Upper lobe of left lung (tissue), 6 donors: ENCODE data around the gene PPP1R3C. TPM values are rescaled to one million over a fixed set of nuclear protein-coding genes. Genes with fewer than 3 reads are reported as not detected.

Source experiments
- ATAC-seq, 2 donors: fragments of 200-7000 bp; cut with Tn5 transposase; one replicate each; pipeline ENCODE4 v1.9.1; 2022; ENCODE audit warnings: mild to moderate bottlenecking in 2 of 2, moderate library complexity in 2 of 2; ENCODE audit not compliant: low FRiP score in 2 of 2
- DNase-seq, 2 donors: peaks; one replicate each; pipeline ENCODE4 v3.0.0-alpha.2; 2019 to 2020
- H3K27ac ChIP-seq, 4 donors: fragments of 200-600 bp; sonication (generic); one replicate each; pipeline ENCODE4 v1.5.1; 2016 to 2019
- H3K27me3 ChIP-seq, 4 donors: fragments of 200-600 bp; sonication (generic); one replicate each; pipeline ENCODE4 v1.5.1; 2017 to 2019
- H3K36me3 ChIP-seq, 4 donors: fragments of 200-600 bp; sonication (generic); one replicate each; pipeline ENCODE4 v1.5.1; 2016 to 2019
- H3K4me1 ChIP-seq, 4 donors: fragments of 200-600 bp; sonication (generic); one replicate each; pipeline ENCODE4 v1.5.1; 2018 to 2019
- H3K4me3 ChIP-seq, 4 donors: fragments of 200-600 bp; sonication (generic); one replicate each; pipeline ENCODE4 v1.5.1; 2017 to 2019; ENCODE audit warnings: mild to moderate bottlenecking in 2 of 4, moderate library complexity in 1 of 4
- H3K9me3 ChIP-seq, 4 donors: fragments of 200-600 bp; sonication (generic); one replicate each; pipeline ENCODE4 v1.5.1; 2018 to 2019
- EP300 ChIP-seq, 4 donors: sonication (generic); formaldehyde crosslinking; IDR thresholded peaks; one replicate each; pipeline ENCODE4 v1.5.1; 2017; ENCODE audit warnings: antibody characterized with exemption in 4 of 4, control low read depth in 2 of 4
- POLR2A ChIP-seq, 4 donors: fragments of 450-650 bp; IDR thresholded peaks; one replicate each; pipeline ENCODE4 v1.5.1; 2016 to 2017; ENCODE audit warnings: antibody characterized with exemption in 4 of 4, mild to moderate bottlenecking in 2 of 4
- POLR2AphosphoS5 ChIP-seq, 2 donors: sonication (generic); formaldehyde crosslinking; IDR thresholded peaks; one replicate each; pipeline ENCODE4 v1.5.1; 2017; ENCODE audit warnings: antibody characterized with exemption in 2 of 2
- WGBS, 2 donors: methylation state at CpG; one replicate each; pipeline ENCODE4 v1.1.5; 2017 to 2018; 5-methylcytosine and 5-hydroxymethylcytosine counted together
- total RNA-seq, 6 donors: library from RNA; depleted of rRNA in 4 of 6; stranded (reverse); fragments of >200 nt in 4 of 6; gene quantifications; one replicate each; pipeline versions ENCODE4 v1.1.0 to v1.2.1, GENCODE V29; 2016 to 2021
- TF ChIP-seq, protein P1 (sequence below), 6 experiments: fragments of 450-650 bp in 4 of 6; fragments of 200-600 bp in 2 of 6; sonication (generic) in 2 of 6; IDR thresholded peaks; one replicate each; pipeline ENCODE4 v1.5.1; 2016 to 2019; ENCODE audit warnings: antibody characterized with exemption in 6 of 6
- donor health status: DM: no; HTN: no; CAD: no; lungs with moderate emphysema.
- donor health status: DM: no; HTN: yes; CAD: no; lungs with severe emphysema.

PPP1R3C gene
- total RNA-seq, 6 donors from 2014 or later: 1.8 to 13.3 (median 10.2) TPM

DNA sequence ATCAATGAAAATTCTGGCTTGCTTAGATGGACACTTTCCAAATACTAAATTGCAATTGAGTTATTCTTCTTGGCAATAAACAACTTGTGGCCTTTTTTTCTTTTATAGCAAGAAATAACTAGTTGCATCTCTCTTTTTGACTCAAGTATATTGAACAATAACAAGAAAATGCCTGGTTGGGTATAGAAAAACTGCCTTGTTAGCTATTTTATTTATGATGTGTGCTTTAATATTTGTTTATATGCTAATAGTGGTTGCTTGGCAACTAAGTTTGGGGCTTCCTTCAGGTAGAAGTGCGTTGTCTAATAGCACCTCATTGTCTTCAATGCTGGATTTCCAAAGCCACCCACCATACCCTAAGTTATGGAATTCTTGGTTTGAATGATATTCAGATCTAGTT is 30.1 kb upstream of the PPP1R3C start:
- 86 to 92% methylated on average over 1 of the region's 1 CpG for WGBS, 2 donors
- H3K4me3 ChIP-seq: no peak overlapping the region
- no peaks in the 10 kb centered on the region for H3K4me1 ChIP-seq
- DNase-seq (no peak), ATAC-seq (no peak)
- H3K36me3 ChIP-seq: no peaks in the 10 kb centered on the region
- no peaks in the 10 kb centered on the region for H3K27me3 ChIP-seq
- H3K9me3 ChIP-seq: no peaks in the 10 kb centered on the region
- no peak overlapping the region for H3K27ac ChIP-seq
- TF ChIP-seq POLR2A (IDR thresholded peaks at IDR 0.05) (no peak), EP300 (IDR thresholded peaks at IDR 0.05) (no peak), POLR2AphosphoS5 (IDR thresholded peaks at IDR 0.05) (no peak)

GRCh38 chr10:91653219-91653870 is 20.5 kb upstream of the PPP1R3C start:
- Histone ChIP-seq H3K27ac (no peak overlapping the region), H3K4me3 (no peak overlapping the region), H3K27me3 (no peaks in the 10 kb centered on the region), H3K36me3 (no peaks in the 10 kb centered on the region), H3K9me3 (no peaks in the 10 kb centered on the region), H3K4me1 (no peaks in the 10 kb centered on the region)
- TF ChIP-seq POLR2AphosphoS5 (IDR thresholded peaks at IDR 0.05) (no peak), POLR2A (IDR thresholded peaks at IDR 0.05) (no peak), EP300 (IDR thresholded peaks at IDR 0.05) (no peak)
- TF ChIP-seq, protein P1, sequence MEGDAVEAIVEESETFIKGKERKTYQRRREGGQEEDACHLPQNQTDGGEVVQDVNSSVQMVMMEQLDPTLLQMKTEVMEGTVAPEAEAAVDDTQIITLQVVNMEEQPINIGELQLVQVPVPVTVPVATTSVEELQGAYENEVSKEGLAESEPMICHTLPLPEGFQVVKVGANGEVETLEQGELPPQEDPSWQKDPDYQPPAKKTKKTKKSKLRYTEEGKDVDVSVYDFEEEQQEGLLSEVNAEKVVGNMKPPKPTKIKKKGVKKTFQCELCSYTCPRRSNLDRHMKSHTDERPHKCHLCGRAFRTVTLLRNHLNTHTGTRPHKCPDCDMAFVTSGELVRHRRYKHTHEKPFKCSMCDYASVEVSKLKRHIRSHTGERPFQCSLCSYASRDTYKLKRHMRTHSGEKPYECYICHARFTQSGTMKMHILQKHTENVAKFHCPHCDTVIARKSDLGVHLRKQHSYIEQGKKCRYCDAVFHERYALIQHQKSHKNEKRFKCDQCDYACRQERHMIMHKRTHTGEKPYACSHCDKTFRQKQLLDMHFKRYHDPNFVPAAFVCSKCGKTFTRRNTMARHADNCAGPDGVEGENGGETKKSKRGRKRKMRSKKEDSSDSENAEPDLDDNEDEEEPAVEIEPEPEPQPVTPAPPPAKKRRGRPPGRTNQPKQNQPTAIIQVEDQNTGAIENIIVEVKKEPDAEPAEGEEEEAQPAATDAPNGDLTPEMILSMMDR (IDR thresholded peaks at IDR 0.05): no peak
- WGBS, 2 donors: 81 to 83% methylated on average over 6 of the region's 6 CpGs
- ATAC-seq (peak in 1 of 2 donors; percentile 41), DNase-seq (no peak)

DNA sequence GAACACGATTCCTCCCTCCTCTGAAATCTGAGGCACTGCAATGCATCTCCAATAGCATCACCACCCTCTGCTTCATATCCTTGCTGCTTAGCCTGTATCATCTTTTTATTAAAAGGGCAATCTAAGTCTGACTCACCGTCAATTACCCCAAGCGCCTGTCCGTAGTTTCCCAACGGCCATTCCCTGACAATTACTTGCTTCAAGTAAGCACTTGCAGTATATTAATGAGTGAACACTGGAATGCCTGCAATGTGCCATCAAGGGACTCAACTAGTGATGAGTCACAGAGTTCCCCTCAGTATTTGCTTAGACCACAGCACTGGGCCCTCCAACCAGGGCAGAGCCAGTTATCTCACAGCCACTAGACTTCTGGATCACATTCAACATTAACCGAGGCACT is 19.5 kb upstream of the PPP1R3C start:
- H3K27ac ChIP-seq: no peak overlapping the region

GRCh38 chr10:91643700-91644099 is 10.8 kb upstream of the PPP1R3C start:
- H3K4me1 ChIP-seq: no peaks in the 10 kb centered on the region
- no peak overlapping the region for H3K27ac ChIP-seq
- H3K4me3 ChIP-seq: no peak overlapping the region
- ATAC-seq: no peak
- no peaks in the 10 kb centered on the region for H3K27me3 ChIP-seq
- WGBS, 2 donors: 67 to 77% methylated on average over 3 to 5 of the region's 5 CpGs
- DNase-seq: peak in 1 of 2 donors; percentile 18
- H3K9me3 ChIP-seq: no peaks in the 10 kb centered on the region
- no peaks in the 10 kb centered on the region for H3K36me3 ChIP-seq
- TF ChIP-seq EP300 (IDR thresholded peaks at IDR 0.05) (no peak), POLR2A (IDR thresholded peaks at IDR 0.05) (no peak), POLR2AphosphoS5 (IDR thresholded peaks at IDR 0.05) (no peak)
- TF ChIP-seq, protein P1 (IDR thresholded peaks at IDR 0.05): peak in 1 of 6 experiments; percentile 7

More for the DNA sequence above, 19.5 kb upstream of the PPP1R3C start:
- WGBS, 2 donors: 61 to 76% methylated on average over 6 of the region's 6 CpGs
- DNase-seq: no peak
- no peaks in the 10 kb centered on the region for H3K36me3 ChIP-seq
- H3K4me3 ChIP-seq: no peak overlapping the region
- peak; percentile 34 to 75 for ATAC-seq
- H3K9me3 ChIP-seq: no peaks in the 10 kb centered on the region
- no peaks in the 10 kb centered on the region for H3K27me3 ChIP-seq
- H3K4me1 ChIP-seq: no peaks in the 10 kb centered on the region
- TF ChIP-seq EP300 (IDR thresholded peaks at IDR 0.05): no peak
- no peak for TF ChIP-seq POLR2AphosphoS5 (IDR thresholded peaks at IDR 0.05)
- no peak for TF ChIP-seq POLR2A (IDR thresholded peaks at IDR 0.05)
- TF ChIP-seq, protein P1 (IDR thresholded peaks at IDR 0.05): no peak

DNA sequence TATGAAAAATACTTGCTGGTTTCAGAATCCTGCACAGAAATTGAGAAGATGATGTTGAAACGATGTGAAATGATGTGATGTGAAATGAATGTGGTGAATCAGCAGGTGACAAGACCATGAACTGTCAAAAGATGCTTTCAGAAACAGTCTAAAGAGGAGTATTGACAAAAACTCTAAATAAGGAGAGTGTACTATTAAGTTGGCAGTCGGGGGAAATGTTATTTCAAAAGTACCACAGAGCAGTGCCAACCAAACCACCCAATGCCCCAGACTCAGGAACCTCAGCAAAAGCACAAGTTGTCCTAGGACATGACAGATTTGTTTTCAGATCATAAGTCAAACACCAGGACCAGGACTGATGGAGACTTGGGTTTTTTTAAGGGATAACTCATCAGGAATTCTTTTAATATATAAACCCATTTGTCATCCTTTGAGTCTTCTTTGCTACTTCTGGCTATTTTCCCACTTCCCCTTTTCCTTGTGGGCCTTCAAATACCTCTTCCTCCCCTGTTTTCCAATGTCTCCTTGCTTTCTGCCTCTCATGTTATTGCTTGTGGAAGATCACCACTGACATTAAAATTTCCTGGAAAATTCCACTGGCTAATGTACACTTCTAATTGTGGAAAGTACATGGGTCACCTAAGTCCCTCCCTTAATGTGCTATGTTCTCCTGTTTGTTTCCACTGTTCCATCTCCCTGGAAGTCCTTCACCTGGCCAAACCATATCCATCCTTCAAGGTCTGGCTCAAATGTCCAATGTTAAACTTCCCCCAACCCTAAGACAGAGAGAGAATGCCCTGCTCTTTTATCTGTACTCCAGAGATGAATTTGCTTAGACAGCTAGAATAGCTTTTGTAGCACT is 10.2 kb upstream of the PPP1R3C start:
- 83 to 87% methylated on average over 2 of the region's 2 CpGs for WGBS, 2 donors
- Histone ChIP-seq H3K4me1 (no peaks in the 10 kb centered on the region), H3K36me3 (no peaks in the 10 kb centered on the region), H3K27ac (no peak overlapping the region), H3K27me3 (no peaks in the 10 kb centered on the region), H3K9me3 (no peaks in the 10 kb centered on the region), H3K4me3 (no peak overlapping the region)
- TF ChIP-seq POLR2AphosphoS5 (IDR thresholded peaks at IDR 0.05): no peak
- TF ChIP-seq, protein P1 (IDR thresholded peaks at IDR 0.05): no peak
- no peak for TF ChIP-seq POLR2A (IDR thresholded peaks at IDR 0.05)
- no peak for TF ChIP-seq EP300 (IDR thresholded peaks at IDR 0.05)
- DNase-seq (no peak), ATAC-seq (no peak)
